ENCODE data around the gene ZNF507. TPM values are rescaled to one million over a fixed set of nuclear protein-coding genes. Genes with fewer than 3 reads are reported as not detected.

ZNF507 gene
- total and polyA plus RNA-seq, 2 donors from 2014 or later = 3.4 to 23.5 TPM

GRCh38 chr19:32346901-32347300 lies 1.5 kb downstream of the ZNF507 start:
- no peak for DNase-seq
- H3K9ac ChIP-seq (ENCODE audit: low read length in 3 of 3) = peak overlapping the region in 2 of 3 donors; percentile 47 to 63
- no peaks in the 10 kb centered on the region for H3K9me3 ChIP-seq (ENCODE audit: control insufficient read depth in 2 of 3, insufficient read depth in 1 of 3, low read length in 3 of 3)
- no peak overlapping the region for H3K27ac ChIP-seq (ENCODE audit: low read depth in 2 of 2, low read length in 2 of 2)
- no peak for TF ChIP-seq CTCF (IDR thresholded peaks at IDR 0.05; ENCODE audit: borderline replicate concordance, extremely low read depth, insufficient read depth)
- peaks cover 0 to 12% (median 6%) of the 10 kb centered on the region in 3 donors for H3K4me1 ChIP-seq (ENCODE audit: control insufficient read depth in 2 of 3, insufficient read depth in 2 of 3, low read depth in 1 of 3, low read length in 3 of 3)
- intact Hi-C loops (cut with DNase I) = no loop called here
- H3K36me3 ChIP-seq (ENCODE audit: control insufficient read depth in 2 of 3, insufficient read depth in 3 of 3, low read length in 3 of 3) = peaks cover 0 to 10% (median 2%) of the 10 kb centered on the region in 3 donors
- FAIRE-seq = no peak
- H3K27me3 ChIP-seq (ENCODE audit: control insufficient read depth, insufficient read depth, low read length) = no peaks in the 10 kb centered on the region
- H3K4me3 ChIP-seq (ENCODE audit: low read length in 3 of 3) = peak overlapping the region; percentile 77 to 94 (median 88)

DNA sequence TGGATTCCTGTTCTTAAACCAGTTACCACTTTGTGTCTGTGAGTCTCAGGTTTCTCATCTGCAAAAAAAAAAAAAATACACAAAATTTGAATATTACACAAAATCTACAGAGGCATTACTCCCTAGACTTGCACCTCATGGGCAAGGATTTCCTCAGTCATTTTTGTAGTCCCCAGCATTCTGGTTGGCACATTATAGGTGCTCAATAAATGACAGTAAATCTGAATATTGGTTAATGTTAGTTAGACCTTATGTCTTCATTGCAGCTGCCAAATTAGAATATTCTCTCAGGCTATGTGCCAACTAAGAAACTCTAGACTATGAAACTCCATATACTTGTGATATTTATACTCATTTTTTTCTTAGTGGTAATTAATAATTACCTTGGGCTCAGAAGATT lies 2.2 kb downstream of the ZNF507 start:
- Histone ChIP-seq H3K4me1 (ENCODE audit: control insufficient read depth in 2 of 3, insufficient read depth in 2 of 3, low read depth in 1 of 3, low read length in 3 of 3) (peaks cover 0 to 12% (median 6%) of the 10 kb centered on the region in 3 donors), H3K4me3 (ENCODE audit: low read length in 3 of 3) (no peak overlapping the region), H3K27ac (ENCODE audit: low read depth in 2 of 2, low read length in 2 of 2) (no peak overlapping the region), H3K9ac (ENCODE audit: low read length in 3 of 3) (no peak overlapping the region), H3K36me3 (ENCODE audit: control insufficient read depth in 2 of 3, insufficient read depth in 3 of 3, low read length in 3 of 3) (peaks cover 0 to 10% (median 2%) of the 10 kb centered on the region in 3 donors), H3K9me3 (ENCODE audit: control insufficient read depth in 2 of 3, insufficient read depth in 1 of 3, low read length in 3 of 3) (no peaks in the 10 kb centered on the region), H3K27me3 (ENCODE audit: control insufficient read depth, insufficient read depth, low read length) (no peaks in the 10 kb centered on the region)
- FAIRE-seq = no peak
- DNase-seq = no peak
- intact Hi-C loops (cut with DNase I) = no loop called here
- TF ChIP-seq CTCF (IDR thresholded peaks at IDR 0.05; ENCODE audit: borderline replicate concordance, extremely low read depth, insufficient read depth) = no peak

DNA sequence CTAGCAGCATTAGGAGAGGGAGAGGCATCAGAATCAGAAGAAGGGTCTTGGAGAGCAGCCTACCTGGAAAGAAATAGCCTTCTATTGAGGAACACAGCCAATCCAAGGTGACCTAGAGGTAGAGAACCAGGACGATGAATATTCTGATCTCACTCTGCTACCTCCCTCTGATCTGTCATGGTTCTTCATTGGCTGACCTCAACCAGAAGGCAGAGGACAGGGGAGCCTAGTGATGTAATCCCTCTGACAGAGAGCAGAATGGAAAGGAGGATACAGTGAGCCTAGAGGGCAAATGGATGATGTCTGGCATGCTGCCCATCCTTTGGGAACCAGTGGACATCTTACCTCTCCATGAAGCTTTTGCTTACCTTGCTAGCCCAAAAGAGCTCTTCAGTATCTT lies 3.6 kb downstream of the ZNF507 start:
- Histone ChIP-seq H3K4me3 (ENCODE audit: low read length in 3 of 3) (no peak overlapping the region), H3K9me3 (ENCODE audit: control insufficient read depth in 2 of 3, insufficient read depth in 1 of 3, low read length in 3 of 3) (no peaks in the 10 kb centered on the region), H3K27ac (ENCODE audit: low read depth in 2 of 2, low read length in 2 of 2) (no peak overlapping the region), H3K4me1 (ENCODE audit: control insufficient read depth in 2 of 3, insufficient read depth in 2 of 3, low read depth in 1 of 3, low read length in 3 of 3) (peaks cover 0 to 12% (median 6%) of the 10 kb centered on the region in 3 donors), H3K9ac (ENCODE audit: low read length in 3 of 3) (no peak overlapping the region), H3K36me3 (ENCODE audit: control insufficient read depth in 2 of 3, insufficient read depth in 3 of 3, low read length in 3 of 3) (peaks cover 11 to 20% (median 13%) of the 10 kb centered on the region in 3 donors), H3K27me3 (ENCODE audit: control insufficient read depth, insufficient read depth, low read length) (no peaks in the 10 kb centered on the region)
- TF ChIP-seq CTCF (IDR thresholded peaks at IDR 0.05; ENCODE audit: borderline replicate concordance, extremely low read depth, insufficient read depth) = no peak
- intact Hi-C loops (cut with DNase I) = no loop called here
- DNase-seq (no peak), FAIRE-seq (no peak)

Data from kidney (tissue), 14 donors.